Measurements from ENCODE around the gene BRCA1.

The BRCA1 gene

DNA sequence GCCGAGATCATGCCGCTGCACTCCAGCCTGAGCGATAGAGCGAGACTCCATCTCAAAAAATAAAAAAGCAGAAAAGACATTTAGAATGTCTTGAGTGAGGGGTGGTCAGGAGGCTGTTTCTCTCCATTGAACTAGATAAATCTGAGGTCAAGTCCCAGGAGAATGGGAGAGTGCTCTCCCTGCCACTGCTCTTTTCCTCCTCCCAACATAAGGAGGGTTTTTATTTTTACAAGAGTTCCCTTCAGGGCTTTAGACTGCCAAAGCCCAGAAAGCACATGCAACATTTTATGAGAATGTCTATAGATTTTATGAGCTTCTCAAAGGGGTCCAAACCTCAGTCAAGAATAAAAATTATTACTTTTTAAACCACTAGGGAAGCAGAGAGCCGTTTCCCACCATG is 98.6 kb downstream of the BRCA1 start:
- DNase-seq, result no peak
- TF ChIP-seq, protein P1, sequence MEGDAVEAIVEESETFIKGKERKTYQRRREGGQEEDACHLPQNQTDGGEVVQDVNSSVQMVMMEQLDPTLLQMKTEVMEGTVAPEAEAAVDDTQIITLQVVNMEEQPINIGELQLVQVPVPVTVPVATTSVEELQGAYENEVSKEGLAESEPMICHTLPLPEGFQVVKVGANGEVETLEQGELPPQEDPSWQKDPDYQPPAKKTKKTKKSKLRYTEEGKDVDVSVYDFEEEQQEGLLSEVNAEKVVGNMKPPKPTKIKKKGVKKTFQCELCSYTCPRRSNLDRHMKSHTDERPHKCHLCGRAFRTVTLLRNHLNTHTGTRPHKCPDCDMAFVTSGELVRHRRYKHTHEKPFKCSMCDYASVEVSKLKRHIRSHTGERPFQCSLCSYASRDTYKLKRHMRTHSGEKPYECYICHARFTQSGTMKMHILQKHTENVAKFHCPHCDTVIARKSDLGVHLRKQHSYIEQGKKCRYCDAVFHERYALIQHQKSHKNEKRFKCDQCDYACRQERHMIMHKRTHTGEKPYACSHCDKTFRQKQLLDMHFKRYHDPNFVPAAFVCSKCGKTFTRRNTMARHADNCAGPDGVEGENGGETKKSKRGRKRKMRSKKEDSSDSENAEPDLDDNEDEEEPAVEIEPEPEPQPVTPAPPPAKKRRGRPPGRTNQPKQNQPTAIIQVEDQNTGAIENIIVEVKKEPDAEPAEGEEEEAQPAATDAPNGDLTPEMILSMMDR (IDR thresholded peaks at IDR 0.05; ENCODE audit: low read depth, low read length), result no peak
- Histone ChIP-seq H3K27me3 (no peaks in the 10 kb centered on the region), H3K9me3 (no peaks in the 10 kb centered on the region), H3K4me1 (peaks cover 6% of the 10 kb centered on the region), H3K4me3 (ENCODE audit: low read depth, low read length) (no peak overlapping the region), H3K36me3 (no peaks in the 10 kb centered on the region)

- H3K4me1 ChIP-seq, result peaks cover 9% of the 10 kb centered on the region
- no peak for DNase-seq
- H3K4me3 ChIP-seq (ENCODE audit: low read depth, low read length), result peak overlapping the region; percentile 87; the same call in 1 of the 2 replicates
- no peaks in the 10 kb centered on the region for H3K9me3 ChIP-seq
- H3K27me3 ChIP-seq, result no peaks in the 10 kb centered on the region
- no peaks in the 10 kb centered on the region for H3K36me3 ChIP-seq
- TF ChIP-seq, protein P1 (IDR thresholded peaks at IDR 0.05; ENCODE audit: low read depth, low read length), result no peak
Measured at GRCh38 chr17:43025766-43026537, 99.2 kb downstream of the BRCA1 start.

DNA sequence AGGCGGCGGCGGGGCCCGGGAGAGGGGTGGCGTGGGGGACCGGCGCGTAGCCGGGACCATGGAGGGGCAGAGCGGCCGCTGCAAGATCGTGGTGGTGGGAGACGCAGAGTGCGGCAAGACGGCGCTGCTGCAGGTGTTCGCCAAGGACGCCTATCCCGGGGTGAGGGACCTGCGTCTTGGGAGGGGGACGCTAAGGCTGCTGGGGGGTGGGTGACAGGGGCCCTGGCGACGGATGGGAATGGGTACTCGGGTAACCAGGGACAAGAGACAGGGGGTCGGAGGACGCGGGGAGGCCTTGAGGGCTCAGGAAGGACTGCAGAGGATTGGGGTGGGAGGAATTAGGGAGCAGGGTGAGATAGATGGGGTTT is 99.9 kb downstream of the BRCA1 start:
- TF ChIP-seq, protein P1 (IDR thresholded peaks at IDR 0.05; ENCODE audit: low read depth, low read length), result no peak
- Histone ChIP-seq H3K4me1 (peaks cover 8% of the 10 kb centered on the region), H3K9me3 (no peaks in the 10 kb centered on the region), H3K36me3 (no peaks in the 10 kb centered on the region), H3K4me3 (ENCODE audit: low read depth, low read length) (peak overlapping the region; percentile 87), H3K27me3 (no peaks in the 10 kb centered on the region)
- DNase-seq, result no peak

DNA sequence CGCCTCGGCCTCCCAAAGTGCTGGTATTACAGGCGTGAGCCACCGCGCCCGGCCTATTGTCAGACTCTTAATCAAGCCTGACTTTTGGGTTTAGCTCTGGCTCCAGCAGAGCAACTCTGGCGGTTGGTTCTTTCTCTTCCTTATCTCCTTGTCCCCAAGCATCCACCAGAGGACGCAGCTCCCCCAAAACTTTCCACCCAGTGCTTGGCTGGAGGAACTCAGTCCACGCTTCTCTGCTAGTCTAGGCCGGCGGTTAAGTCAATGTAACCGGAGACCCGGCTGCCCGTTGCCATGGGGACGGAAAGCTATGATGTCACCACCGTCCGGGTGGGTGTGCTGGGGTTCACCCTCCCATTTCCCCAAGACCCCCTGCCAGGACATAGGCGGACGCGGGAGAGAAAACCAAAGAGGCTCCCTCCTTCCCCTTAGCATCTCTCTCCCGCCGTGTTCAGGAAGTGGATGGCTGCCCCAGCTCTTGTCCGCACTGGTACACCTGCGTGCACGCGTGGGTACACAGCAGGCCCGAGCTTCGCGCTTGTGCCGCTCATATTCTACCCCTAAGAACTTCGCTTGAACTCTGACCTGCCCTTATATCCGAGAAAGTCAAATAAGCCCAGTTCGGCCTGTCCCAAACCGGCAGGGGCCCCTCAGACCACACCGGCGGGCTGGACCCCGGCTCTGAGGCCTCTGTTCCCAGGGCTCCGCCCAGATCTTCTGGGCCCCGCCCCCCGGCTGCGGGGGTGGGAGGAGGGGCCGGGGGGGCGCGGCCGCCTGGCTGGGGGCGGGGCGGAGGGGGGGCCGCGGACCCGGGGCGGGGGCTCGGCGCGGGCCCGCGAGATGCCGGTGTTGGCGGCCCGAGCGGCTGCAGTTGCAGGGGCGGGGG is 100.5 kb downstream of the BRCA1 start, which contains the start of gene RND2:
TSS of gene RND2 (plus strand) at position 825 of the 883 bp plus-strand sequence. CDS start 117 bp downstream, outside the sequence.
- Histone ChIP-seq H3K36me3 (no peaks in the 10 kb centered on the region), H3K4me3 (ENCODE audit: low read depth, low read length) (peak within 1 kb of the TSS; percentile 87), H3K9me3 (no peaks in the 10 kb centered on the region), H3K4me1 (peaks cover 5% of the 10 kb centered on the region), H3K27me3 (no peaks in the 10 kb centered on the region)
- peak; percentile 96 for DNase-seq
- TF ChIP-seq, protein P1 (IDR thresholded peaks at IDR 0.05; ENCODE audit: low read depth, low read length), result peak; percentile 87

DNA sequence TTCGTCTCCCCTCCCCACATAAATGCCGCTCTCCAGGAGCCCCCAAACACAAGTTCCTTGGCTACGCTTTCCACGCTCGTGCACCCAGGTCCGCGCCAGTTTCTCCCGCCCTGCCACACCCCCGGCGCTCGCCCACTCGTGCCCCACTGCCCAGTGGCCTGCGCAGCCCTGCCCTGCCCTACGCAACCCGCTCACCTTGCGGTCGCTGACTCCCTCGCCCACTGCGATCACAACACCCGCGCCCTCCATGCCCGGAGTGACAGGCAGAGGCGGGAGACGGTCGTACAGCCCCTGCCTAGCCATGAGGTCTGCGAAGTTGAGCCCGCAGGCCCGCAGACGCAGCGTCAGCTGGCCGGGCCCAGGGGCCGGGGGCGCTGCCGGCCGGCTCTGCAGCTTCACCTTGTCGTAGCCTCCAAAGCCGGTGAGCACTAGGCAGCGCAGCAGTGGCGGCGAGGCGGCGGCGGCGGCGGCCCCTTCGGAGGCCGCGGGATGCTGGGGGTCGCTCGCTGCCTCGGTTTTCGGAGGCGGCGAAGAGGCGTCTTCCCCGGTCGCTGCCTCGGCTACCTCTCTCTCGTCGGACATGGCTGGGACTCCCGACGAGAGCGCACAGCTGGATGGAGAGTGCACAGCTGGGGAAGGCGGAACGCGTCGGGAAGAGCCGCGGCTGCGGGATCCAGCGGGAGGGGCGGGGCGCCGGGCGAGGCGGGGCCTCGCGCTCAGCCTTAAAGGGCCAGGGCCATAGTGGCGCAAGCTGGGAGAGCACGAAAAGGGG is 103.2 kb downstream of the BRCA1 start, which contains the start of gene VAT1:
TSS of gene VAT1 (minus strand) at position 645 of the 772 bp plus-strand sequence. CDS start at position 582, 63 bp downstream.
- TF ChIP-seq, protein P1 (IDR thresholded peaks at IDR 0.05; ENCODE audit: low read depth, low read length), result no peak
- Histone ChIP-seq H3K27me3 (no peaks in the 10 kb centered on the region), H3K9me3 (no peaks in the 10 kb centered on the region), H3K4me3 (ENCODE audit: low read depth, low read length) (peak within 1 kb of the TSS; percentile 95), H3K4me1 (peaks cover 16% of the 10 kb centered on the region), H3K36me3 (peaks cover 6% of the 10 kb centered on the region; the same call in 1 of the 2 replicates)
- DNase-seq, result peak; percentile 91

All from BE2C (cell line).